Endothelial cell of umbilical vein (primary cell): ENCODE data around the gene DCLK1. TPM values are rescaled to one million over a fixed set of nuclear protein-coding genes. Genes with fewer than 3 reads are reported as not detected.

Source experiments
- BruUV-seq: library from RNA; stranded (reverse); fragments of 400-500 nt; replicated peaks from 2 replicates; lab custom pipeline; 2021; lab: Mats Ljungman, UMichigan
- CTCF ChIA-PET: fragments of 300-600, 350-600 bp; sonication (Branson Sonifier 250); formaldehyde crosslinking; loops from one replicate; lab custom pipeline; 2021; ENCODE audit warnings: antibody characterized with exemption, inconsistent platforms; lab: Charles Lee
- POLR2A ChIA-PET: fragments of 300-600, 350-600 bp; sonication (Branson Sonifier 250); formaldehyde crosslinking; loops from one replicate; lab custom pipeline; 2021; ENCODE audit warnings: antibody characterized with exemption, inconsistent platforms; lab: Charles Lee
- DNase-seq: peaks from one replicate; pipeline ENCODE4 v3.0.0-alpha.2; 2011; ENCODE audit warnings: low read depth, low spot score
- FAIRE-seq: peaks from 2 replicates; lab custom pipeline; 2011; peaks lifted over from hg19 to GRCh38; lab: Jason Lieb, UNC
- H2AFZ ChIP-seq: 2 replicates; pipeline ENCODE4 v1.6.0; 2012; ENCODE audit warnings: low read depth, low read length, control low read depth, inconsistent platforms
- H3K27ac ChIP-seq: 2 replicates; pipeline ENCODE4 v1.5.1; 2011; ENCODE audit warnings: low read depth, mild to moderate bottlenecking, control low read depth, low read length, moderate library complexity; ENCODE audit not compliant: insufficient read depth
- H3K27me3 ChIP-seq, 2 experiments: 2 replicates each; pipeline versions ENCODE4 v1.6.0 to v1.6.1; 2011; ENCODE audit warnings: low read length in 2 of 2, mixed read lengths in 1 of 2; ENCODE audit not compliant: control insufficient read depth in 2 of 2, insufficient read depth in 2 of 2
- H3K36me3 ChIP-seq, 2 experiments: 2 replicates in 1 of 2; 3 replicates in 1 of 2; pipeline ENCODE4 v1.5.1; 2011; ENCODE audit warnings: low read length in 2 of 2, mild to moderate bottlenecking in 1 of 2, moderate library complexity in 1 of 2; ENCODE audit not compliant: control insufficient read depth in 2 of 2, insufficient read depth in 2 of 2; ENCODE audit errors: extremely low read depth in 1 of 2
- H3K4me1 ChIP-seq: 3 replicates; pipeline ENCODE4 v1.5.1; 2011; ENCODE audit warnings: mild to moderate bottlenecking, low read length; ENCODE audit not compliant: control insufficient read depth, insufficient read depth; ENCODE audit errors: extremely low read depth
- H3K4me2 ChIP-seq: 2 replicates; pipeline ENCODE4 v1.6.1; 2011; ENCODE audit warnings: low read length, control low read depth, mixed read lengths; ENCODE audit not compliant: insufficient read depth
- H3K4me3 ChIP-seq, 3 experiments: fragments of 200-600 bp in 1 of 3; sonication (generic), shearing (Covaris generic) in 1 of 3; replicated peaks in 1 of 3; 2 replicates each; pipeline ENCODE4 v1.5.1; 2011 to 2016; ENCODE audit warnings: control low read depth in 3 of 3, low read length in 3 of 3, mild to moderate bottlenecking in 2 of 3, inconsistent platforms in 1 of 3, low read depth in 1 of 3, moderate library complexity in 1 of 3; ENCODE audit not compliant: insufficient read depth in 1 of 3
- H3K79me2 ChIP-seq: 2 replicates; pipeline ENCODE4 v1.6.0; 2012; ENCODE audit warnings: low read length, inconsistent platforms; ENCODE audit not compliant: control insufficient read depth, insufficient read depth
- H3K9ac ChIP-seq: replicated peaks from 2 replicates; pipeline ENCODE3; 2011; ENCODE audit warnings: low read length, control low read depth; ENCODE audit not compliant: insufficient read depth; ENCODE audit errors: extremely low read depth
- H3K9me1 ChIP-seq: replicated peaks from 3 replicates; pipeline ENCODE4 v1.6.0; 2011; ENCODE audit warnings: mild to moderate bottlenecking, low read length; ENCODE audit not compliant: control insufficient read depth, insufficient read depth; ENCODE audit errors: extremely low read depth
- H3K9me3 ChIP-seq: replicated peaks from 2 replicates; pipeline ENCODE4 v1.5.1; 2012; ENCODE audit warnings: low read length, inconsistent platforms; ENCODE audit not compliant: control insufficient read depth, insufficient read depth
- H4K20me1 ChIP-seq: replicated peaks from 2 replicates; pipeline ENCODE3; 2011; ENCODE audit warnings: mild to moderate bottlenecking, low read length; ENCODE audit not compliant: control insufficient read depth, insufficient read depth; ENCODE audit errors: extremely low read depth
- EZH2 ChIP-seq: IDR thresholded peaks from 2 replicates; pipeline ENCODE4 v1.6.1; 2012; ENCODE audit warnings: borderline replicate concordance, low read depth, mild to moderate bottlenecking, moderate library complexity, low read length, inconsistent platforms; ENCODE audit not compliant: severe bottlenecking
- FOS ChIP-seq: IDR thresholded peaks from 2 replicates; pipeline ENCODE4 v1.6.1; 2011; ENCODE audit warnings: mild to moderate bottlenecking, low read length, moderate library complexity, borderline replicate concordance; ENCODE audit not compliant: insufficient read depth
- GATA2 ChIP-seq: IDR thresholded peaks from 2 replicates; pipeline ENCODE4 v1.7.0; 2011; ENCODE audit warnings: low read depth, mild to moderate bottlenecking, moderate library complexity, mixed read lengths, low read length; ENCODE audit not compliant: insufficient read length, insufficient read depth
- JUN ChIP-seq: IDR thresholded peaks from 2 replicates; pipeline ENCODE4 v1.6.1; 2011; ENCODE audit warnings: borderline replicate concordance, low read depth; ENCODE audit not compliant: insufficient read length, insufficient read depth
- MYC ChIP-seq: IDR thresholded peaks from one replicate; pipeline ENCODE4 v1.6.1; 2011; ENCODE audit warnings: mild to moderate bottlenecking, low read depth, low read length
- POLR2A ChIP-seq: IDR thresholded peaks from 2 replicates; pipeline ENCODE4 v1.6.1; 2012; ENCODE audit warnings: low read depth, mild to moderate bottlenecking, control low read depth, low read length
- POLR2AphosphoS5 ChIP-seq: IDR thresholded peaks from 2 replicates; pipeline ENCODE4 v1.6.1; 2012; ENCODE audit warnings: low read depth, mild to moderate bottlenecking, control low read depth, low read length, moderate library complexity; ENCODE audit not compliant: insufficient read depth
- dilution Hi-C: fragments of 300-500 bp; cut with MboI; formaldehyde crosslinking; loops from one replicate; pipeline ENCODE4 v1.15.0; 2019; ENCODE audit warnings: low sequenced_read_pairs; ENCODE audit not compliant: extremely low pct_ligation_motif_present
- intact Hi-C: fragments of 100-400 bp; cut with micrococcal nuclease; formaldehyde crosslinking; loops from one replicate; pipeline ENCODE4 v1.10.0; 2022
- polyA plus RNA-seq, 4 experiments: library from polyadenylated mRNA; depleted of rRNA in 3 of 4; stranded (reverse) in 3 of 4; unstranded in 1 of 4; fragments of >200 nt; gene quantifications; 2 replicates each; pipeline versions ENCODE4 v1.2.1 to v1.2.3, GENCODE V29; 2011 to 2012; ENCODE audit warnings: missing spikeins in 1 of 4
- total RNA-seq: library from RNA; stranded (reverse); gene quantifications from 2 replicates; pipeline ENCODE4 v1.2.3, GENCODE V29; 2021
- TF ChIP-seq, protein P1 (sequence below): IDR thresholded peaks from 2 replicates; pipeline ENCODE4 v1.6.1; 2011; ENCODE audit not compliant: insufficient read depth, insufficient read length
- TF ChIP-seq, protein P2 (sequence below), 2 donors: IDR thresholded peaks; 1 replicate in 1 of 2; 2 replicates in 1 of 2; pipeline ENCODE4 v1.5.1; 2011; ENCODE audit warnings: low read length in 2 of 2, mild to moderate bottlenecking in 2 of 2, moderate library complexity in 2 of 2, control low read depth in 1 of 2, inconsistent platforms in 1 of 2, low read depth in 1 of 2; ENCODE audit not compliant: insufficient read depth in 1 of 2; ENCODE audit errors: extremely low read depth in 1 of 2

The DCLK1 gene
- total and polyA plus RNA-seq, 2 donors (not counting 3 experiments of a cell fraction or from before 2014, with no cell fraction given) = 0.28 to 3.9 TPM

DNA sequence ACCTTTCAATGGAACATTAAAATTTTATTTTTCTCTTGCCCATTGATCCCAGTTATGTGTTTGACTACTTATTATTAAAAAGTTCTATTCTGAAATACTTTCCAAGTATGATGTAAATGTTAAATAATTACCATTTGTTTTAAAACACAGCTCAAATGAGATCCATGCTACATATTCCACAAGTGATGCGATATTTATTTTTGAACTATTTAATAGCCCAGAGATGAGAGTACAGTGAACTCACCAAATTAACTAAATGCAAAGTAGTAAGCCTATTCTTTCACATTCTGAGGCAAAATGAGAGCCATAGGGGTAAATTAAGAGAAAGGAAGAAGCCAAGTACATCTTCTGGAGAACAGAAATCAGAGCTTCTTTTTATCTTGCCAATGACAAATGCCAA is 1.2 kb upstream of the DCLK1 start:
- intact Hi-C loops (loop anchor here (5.0 kb wide), 1 partner anchor 145 kb away; no protein-coding TSS in a partner anchor), dilution Hi-C loops (no loop called here)
- Histone ChIP-seq H3K4me2 (no peak overlapping the region), H3K4me1 (peaks cover 6% of the 10 kb centered on the region), H3K36me3 (no peaks in the 10 kb centered on the region), H3K9ac (no peak overlapping the region), H3K4me3 (no peak overlapping the region), H3K27me3 (peaks cover 17 to 24% of the 10 kb centered on the region in 2 experiments), H3K79me2 (no peaks in the 10 kb centered on the region), H3K27ac (no peak overlapping the region), H3K9me1 (no peaks in the 10 kb centered on the region), H2AFZ (no peak overlapping the region), H3K9me3 (no peaks in the 10 kb centered on the region), H4K20me1 (no peaks in the 10 kb centered on the region)
- ChIA-PET POLR2A (no interaction called here), CTCF (interaction anchor here (1.4 to 2.0 kb wide), 3 partner anchors 11 to 142 kb away, joined by 4 to 8 read pairs (median 7); no protein-coding TSS in a partner anchor)
- no peak for FAIRE-seq
- DNase-seq = no peak
- BruUV-seq = no TSS peak
- TF ChIP-seq, protein P1, sequence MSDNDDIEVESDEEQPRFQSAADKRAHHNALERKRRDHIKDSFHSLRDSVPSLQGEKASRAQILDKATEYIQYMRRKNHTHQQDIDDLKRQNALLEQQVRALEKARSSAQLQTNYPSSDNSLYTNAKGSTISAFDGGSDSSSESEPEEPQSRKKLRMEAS = no peak
- TF ChIP-seq GATA2 = no peak
- TF ChIP-seq FOS = no peak
- TF ChIP-seq MYC = no peak
- no peak for TF ChIP-seq EZH2
- TF ChIP-seq JUN = no peak
- no peak for TF ChIP-seq POLR2A

DNA sequence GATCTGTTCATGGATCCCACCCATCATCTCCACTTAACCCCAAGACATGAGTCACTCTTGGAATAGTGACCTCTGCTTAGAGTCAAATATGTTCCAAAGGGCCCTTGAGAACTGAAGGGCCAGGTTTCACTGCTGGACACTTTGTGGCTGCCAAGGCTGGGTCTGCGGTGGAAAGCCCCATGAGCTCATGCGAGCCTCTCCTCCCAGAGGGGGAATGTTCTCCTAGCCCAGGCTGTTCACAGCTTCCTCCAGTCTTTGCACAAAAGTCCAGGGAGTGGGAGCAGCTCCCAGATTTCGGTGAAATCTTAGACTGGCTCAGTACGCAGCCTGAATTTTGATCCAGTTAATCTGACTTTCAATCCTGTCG is 732 bp upstream of the DCLK1 start:
- Histone ChIP-seq H3K27me3 (peaks cover 17 to 24% of the 10 kb centered on the region in 2 experiments), H3K79me2 (no peaks in the 10 kb centered on the region), H3K4me3 (no peak overlapping the region), H4K20me1 (no peaks in the 10 kb centered on the region), H3K9ac (no peak overlapping the region), H3K9me1 (no peaks in the 10 kb centered on the region), H3K36me3 (no peaks in the 10 kb centered on the region), H3K4me1 (peaks cover 6% of the 10 kb centered on the region), H3K9me3 (no peaks in the 10 kb centered on the region), H3K4me2 (no peak overlapping the region), H3K27ac (no peak overlapping the region), H2AFZ (no peak overlapping the region)
- BruUV-seq = no TSS peak
- CTCF ChIA-PET = interaction anchor here (1.4 to 2.0 kb wide), 3 partner anchors 12 to 143 kb away, joined by 4 to 8 read pairs (median 7); no protein-coding TSS in a partner anchor
- POLR2A ChIA-PET = no interaction called here
- intact Hi-C loops = loop anchor here (5.0 kb wide), 1 partner anchor 145 kb away; no protein-coding TSS in a partner anchor
- no peak for DNase-seq
- dilution Hi-C loops = no loop called here
- no peak for TF ChIP-seq GATA2
- TF ChIP-seq POLR2A = no peak
- TF ChIP-seq POLR2AphosphoS5 = no peak
- TF ChIP-seq, protein P2, sequence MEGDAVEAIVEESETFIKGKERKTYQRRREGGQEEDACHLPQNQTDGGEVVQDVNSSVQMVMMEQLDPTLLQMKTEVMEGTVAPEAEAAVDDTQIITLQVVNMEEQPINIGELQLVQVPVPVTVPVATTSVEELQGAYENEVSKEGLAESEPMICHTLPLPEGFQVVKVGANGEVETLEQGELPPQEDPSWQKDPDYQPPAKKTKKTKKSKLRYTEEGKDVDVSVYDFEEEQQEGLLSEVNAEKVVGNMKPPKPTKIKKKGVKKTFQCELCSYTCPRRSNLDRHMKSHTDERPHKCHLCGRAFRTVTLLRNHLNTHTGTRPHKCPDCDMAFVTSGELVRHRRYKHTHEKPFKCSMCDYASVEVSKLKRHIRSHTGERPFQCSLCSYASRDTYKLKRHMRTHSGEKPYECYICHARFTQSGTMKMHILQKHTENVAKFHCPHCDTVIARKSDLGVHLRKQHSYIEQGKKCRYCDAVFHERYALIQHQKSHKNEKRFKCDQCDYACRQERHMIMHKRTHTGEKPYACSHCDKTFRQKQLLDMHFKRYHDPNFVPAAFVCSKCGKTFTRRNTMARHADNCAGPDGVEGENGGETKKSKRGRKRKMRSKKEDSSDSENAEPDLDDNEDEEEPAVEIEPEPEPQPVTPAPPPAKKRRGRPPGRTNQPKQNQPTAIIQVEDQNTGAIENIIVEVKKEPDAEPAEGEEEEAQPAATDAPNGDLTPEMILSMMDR (IDR thresholded peaks at IDR 0.05; ENCODE audit: extremely low read depth in 1 of 2, insufficient read depth in 1 of 2, low read depth in 1 of 2, low read length in 2 of 2) = no peak
- no peak for TF ChIP-seq FOS
- TF ChIP-seq JUN = no peak
- no peak for TF ChIP-seq EZH2
- TF ChIP-seq, protein P1 = no peak
- no peak for TF ChIP-seq MYC
- no peak for FAIRE-seq
